ENCODE results near the gene FIGN.

The FIGN gene, protein sequence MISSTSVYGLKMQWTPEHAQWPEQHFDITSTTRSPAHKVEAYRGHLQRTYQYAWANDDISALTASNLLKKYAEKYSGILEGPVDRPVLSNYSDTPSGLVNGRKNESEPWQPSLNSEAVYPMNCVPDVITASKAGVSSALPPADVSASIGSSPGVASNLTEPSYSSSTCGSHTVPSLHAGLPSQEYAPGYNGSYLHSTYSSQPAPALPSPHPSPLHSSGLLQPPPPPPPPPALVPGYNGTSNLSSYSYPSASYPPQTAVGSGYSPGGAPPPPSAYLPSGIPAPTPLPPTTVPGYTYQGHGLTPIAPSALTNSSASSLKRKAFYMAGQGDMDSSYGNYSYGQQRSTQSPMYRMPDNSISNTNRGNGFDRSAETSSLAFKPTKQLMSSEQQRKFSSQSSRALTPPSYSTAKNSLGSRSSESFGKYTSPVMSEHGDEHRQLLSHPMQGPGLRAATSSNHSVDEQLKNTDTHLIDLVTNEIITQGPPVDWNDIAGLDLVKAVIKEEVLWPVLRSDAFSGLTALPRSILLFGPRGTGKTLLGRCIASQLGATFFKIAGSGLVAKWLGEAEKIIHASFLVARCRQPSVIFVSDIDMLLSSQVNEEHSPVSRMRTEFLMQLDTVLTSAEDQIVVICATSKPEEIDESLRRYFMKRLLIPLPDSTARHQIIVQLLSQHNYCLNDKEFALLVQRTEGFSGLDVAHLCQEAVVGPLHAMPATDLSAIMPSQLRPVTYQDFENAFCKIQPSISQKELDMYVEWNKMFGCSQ

DNA sequence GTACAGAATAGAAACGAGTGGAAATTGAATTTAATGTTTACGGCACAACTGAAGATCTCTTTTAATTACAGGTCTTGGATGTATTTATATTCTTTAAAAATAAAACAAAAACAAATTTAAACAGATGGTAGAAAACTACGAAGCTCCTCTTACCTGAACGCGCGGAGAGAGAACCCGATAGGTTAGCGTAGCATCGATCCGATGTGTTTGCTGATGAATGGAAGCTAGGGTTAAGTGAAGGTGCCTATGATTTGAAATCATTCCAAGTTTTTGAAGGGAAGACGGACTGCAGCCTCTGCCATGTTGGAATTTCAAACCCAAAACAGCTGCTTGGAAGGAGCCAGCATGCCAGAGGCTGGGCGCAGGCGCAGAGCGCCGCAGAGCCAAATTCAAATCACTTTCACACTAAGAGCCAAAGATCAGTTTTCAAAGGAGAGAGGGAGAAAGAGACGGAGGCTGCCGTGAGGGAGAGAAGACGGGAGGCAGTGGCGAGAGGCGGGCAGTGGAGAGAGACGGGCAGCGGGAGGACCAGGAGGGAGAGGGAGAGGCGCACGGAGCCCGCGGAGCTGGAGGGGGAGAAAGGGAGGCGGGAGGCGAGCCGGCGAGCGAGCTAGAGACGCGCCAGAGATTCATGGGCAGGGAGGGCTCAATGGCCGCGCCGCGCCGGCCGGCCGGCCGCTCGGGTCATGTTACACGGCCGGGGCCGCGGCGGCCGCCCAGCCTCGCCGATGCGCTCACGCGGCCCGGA, at the start of gene FIGN:
Gene FIGN (minus strand): TSS at position 324 of the 748 bp plus-strand sequence. CDS start 1,081 bp downstream, outside the sequence.
- DNase-seq, result peak; percentile 87

DNA sequence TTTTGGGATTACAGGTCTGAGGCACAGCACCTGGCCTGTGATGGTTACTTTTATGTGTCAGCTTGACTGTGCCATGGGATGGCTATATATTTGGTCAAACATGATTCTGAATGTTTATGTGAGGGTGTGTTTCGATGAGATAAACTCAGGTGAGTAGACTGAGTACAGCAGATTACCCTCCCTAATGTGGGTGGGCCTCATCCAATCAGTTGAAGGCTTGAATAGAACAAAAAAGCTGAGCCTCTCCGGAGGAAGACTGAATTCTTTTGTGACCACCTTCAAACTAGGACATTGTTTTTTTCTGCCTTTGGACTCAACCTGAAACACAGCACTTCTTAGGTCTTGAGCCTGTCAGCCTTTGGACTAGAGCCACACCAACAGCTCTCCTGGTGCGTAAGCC, 49.4 kb upstream of the FIGN start:
- no peak for DNase-seq

DNA sequence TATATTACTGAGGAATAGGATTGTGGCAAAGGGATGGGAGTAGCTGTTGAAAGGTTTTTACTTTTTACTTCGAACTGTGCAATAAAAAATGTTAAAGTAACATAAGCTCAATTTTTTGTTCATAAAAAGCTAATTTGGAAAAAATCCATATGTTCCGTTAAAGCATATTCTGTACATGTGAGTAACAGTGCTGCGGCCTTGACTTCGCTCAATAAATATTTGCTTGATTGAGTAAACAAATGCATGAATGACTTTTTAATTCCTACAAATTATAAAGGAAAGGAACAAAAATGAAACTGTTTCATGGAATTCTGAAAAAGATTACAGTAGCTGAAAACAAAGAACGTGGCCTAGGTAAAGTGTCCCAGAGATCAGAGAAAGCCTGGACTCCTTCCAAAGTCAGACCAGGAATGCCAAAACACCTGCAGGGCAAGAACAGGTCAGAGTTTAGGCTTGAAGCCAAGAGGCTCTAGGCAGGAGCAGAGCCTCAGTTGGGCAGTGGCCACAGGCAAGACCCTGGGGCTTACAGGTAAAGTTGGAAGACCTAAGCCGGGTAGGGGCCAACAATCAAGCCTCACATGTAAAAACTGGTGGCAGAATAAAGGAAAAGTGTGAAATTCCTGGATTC, 44.3 kb upstream of the FIGN start:
- no peak for DNase-seq

GRCh38 chr2:163778045-163778781, 42.4 kb upstream of the FIGN start:
- DNase-seq, result no peak

DNA sequence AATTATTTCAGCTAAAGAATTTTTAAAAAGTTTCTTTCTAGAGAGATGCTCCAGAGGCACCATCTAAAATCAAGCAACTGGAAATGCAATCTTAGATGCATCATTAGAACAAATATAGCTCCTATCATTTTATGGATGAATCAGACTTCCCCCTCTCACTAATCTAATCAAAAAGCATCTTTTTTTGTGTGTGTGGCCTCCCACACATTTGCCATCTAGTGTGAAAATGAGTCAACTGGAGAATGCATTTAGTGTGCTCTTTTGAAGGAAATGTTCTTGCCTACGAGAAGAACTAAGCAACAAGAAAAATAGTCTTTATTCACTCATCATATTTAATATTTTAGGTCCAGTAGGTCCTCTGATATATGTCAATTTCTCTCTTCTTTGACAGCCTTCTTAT, 39.5 kb upstream of the FIGN start:
- no peak for DNase-seq

DNA sequence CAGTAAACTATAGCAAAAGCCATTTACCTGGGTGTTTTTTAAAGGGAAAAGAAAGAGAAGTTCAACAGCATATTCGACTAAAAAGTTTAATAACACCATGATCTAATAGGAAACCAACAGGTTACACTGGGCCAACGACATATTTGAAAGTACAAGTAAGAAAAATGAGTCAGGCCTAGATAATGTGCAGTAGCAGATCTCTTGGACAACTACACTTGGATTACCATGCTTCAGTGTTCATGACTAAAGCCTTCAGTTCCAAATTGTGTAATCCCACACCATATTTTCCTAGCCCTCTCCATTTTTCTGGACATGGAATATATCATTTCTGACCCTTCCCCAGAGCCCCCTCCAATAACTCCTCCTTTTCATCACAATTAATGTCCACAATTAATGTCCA, 39.1 kb upstream of the FIGN start:
- no peak for DNase-seq

- DNase-seq, result no peak
Observed at GRCh38 chr2:163773276-163773675, 37.5 kb upstream of the FIGN start.

- DNase-seq, result no peak
Observed at GRCh38 chr2:163771596-163771995, 35.8 kb upstream of the FIGN start.

DNA sequence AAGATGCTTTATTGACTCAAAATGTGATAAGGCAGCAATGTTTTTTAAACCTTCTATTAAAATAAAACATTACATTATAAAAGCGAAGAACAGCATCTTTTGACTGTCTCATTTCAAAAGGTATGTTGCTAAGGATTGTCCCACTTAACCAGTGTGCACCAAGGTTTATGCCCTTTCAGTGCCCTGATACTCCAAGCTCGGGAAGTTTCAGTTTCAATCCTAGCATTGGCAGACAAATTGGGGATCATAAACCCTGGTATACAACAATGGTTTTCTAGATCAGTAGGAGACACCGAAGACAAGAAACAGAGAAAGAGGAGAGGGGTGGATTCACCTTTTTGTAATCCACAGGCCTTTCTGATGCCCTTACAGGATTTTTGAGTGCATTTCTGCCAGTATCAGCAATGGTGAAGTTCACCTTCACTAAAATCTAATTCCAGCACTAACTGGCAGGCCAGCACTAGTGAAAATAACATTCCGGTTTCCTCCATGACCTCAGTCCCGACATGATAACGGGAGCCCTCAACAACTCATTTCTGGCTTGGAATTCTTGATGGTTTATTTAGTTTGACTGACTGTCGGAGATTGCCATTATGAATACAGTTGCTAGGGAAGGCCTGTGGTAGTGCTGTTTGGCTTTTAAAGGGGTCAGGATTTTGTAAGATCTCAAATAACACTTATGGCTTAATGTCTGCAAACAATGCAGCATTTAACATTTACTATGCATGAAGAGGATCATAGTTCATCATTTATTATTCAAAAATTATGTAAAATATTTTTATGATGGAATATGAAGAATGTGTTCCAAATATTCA, 33.3 kb upstream of the FIGN start:
- no peak for DNase-seq

GRCh38 chr2:163767097-163767496, 31.3 kb upstream of the FIGN start:
- DNase-seq, result no peak

GRCh38 chr2:163764566-163764965, 28.8 kb upstream of the FIGN start:
- no peak for DNase-seq

GRCh38 chr2:163759013-163759412, 23.2 kb upstream of the FIGN start:
- no peak for DNase-seq

DNA sequence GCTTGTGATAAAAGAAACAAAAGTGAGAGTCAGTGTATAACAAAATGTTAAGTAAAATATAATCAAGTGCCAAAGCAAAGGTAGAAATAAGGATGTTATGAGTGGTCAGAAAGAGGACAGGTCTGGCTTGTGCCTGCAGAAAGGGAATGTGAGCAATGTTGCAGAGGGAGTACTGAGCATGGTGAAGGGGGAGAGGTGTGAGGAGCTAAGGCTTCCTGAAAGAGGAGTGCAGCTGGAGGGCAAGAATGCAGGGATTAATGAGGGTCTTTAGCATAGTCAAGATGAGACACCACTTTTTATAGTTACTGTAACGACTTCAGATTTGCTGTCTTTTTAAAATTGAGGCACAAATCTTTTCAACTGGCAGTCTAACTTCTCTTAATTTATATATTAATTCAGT, 22.0 kb upstream of the FIGN start:
- no peak for DNase-seq

DNA sequence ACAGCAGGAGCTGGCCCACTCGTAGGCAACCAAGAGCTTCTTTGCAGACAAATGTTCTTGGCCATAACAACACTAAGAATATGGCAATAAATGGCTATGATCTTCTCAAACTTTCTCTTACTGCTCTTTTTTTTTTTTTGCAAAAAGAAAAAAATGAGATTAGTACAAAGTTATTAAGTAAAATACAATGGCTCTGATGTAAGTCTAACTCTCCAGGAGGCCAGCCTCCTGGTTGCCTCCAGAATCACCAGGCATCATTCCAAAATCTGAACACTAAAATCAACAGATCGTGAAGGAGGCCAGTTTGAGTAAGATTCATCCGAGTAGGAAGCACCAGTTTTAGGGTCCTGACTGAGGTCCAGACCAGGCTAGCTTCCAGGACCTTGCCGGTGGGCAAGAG, 20.8 kb upstream of the FIGN start:
- no peak for DNase-seq

- DNase-seq, result no peak
Observed at GRCh38 chr2:163755366-163755765, 19.6 kb upstream of the FIGN start.

- DNase-seq, result no peak
Observed at GRCh38 chr2:163753726-163754125, 17.9 kb upstream of the FIGN start.

DNA sequence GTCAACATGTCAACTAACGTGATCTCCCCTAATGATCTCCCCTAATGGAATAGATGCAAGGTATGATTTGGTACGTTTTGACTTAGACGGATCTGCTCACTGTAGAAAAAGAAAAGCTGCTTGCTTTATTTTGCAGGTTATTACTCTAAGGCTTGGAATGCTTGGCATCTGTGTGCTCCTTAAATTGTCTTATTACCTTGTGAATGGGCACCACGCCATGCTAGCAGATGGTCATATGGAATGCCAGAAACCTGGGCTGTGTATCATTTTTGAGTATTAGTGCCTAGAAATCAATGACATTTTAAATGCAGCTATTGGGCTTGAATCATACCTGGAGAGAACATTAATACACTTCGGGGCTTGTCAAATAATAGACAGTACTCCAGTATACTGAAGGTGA, 16.5 kb upstream of the FIGN start:
- DNase-seq, result no peak

DNA sequence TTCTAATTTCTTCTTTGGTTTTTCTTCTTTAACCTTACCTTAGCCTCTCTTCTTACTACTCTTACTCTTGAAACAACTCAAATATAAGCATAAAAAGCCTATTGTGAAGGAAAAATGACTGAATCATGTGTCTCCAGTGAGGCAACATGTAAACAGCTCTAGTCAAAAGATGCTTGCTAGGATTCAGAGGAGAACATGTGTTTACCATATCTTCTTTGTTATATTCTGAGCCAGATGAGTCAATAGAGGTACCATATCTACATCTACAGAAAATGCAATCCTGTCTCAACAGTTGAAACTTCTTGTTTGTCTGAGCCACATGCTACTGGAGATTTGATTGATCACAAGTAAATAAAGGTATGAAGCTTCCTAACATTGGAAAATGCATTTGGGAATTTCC, 15.9 kb upstream of the FIGN start:
- no peak for DNase-seq

GRCh38 chr2:163748420-163748819, 12.6 kb upstream of the FIGN start:
- DNase-seq, result no peak

DNA sequence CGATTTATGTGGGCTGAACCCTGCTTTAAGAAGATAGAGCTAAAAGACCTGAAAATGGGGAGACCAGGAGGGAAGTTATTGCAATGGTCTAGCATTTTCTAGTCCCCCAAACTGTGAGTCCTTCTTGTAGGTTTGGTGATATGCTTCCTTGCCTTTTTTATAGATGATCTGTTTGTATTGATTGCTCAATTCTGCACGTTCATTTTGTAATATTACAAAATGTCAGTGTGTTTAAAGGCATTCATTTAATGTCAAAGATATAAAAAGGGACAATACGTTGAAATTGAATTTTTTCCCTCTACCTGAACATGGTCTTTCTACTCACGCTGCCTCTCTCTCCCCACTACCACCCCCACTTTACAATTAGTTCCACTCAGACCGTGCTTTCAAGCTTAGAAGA, 5.6 kb upstream of the FIGN start:
- no peak for DNase-seq

- DNase-seq, result no peak
Observed at GRCh38 chr2:163737563-163737962, 1.8 kb upstream of the FIGN start.

- no peak for DNase-seq
Observed at GRCh38 chr2:163737190-163737439, 1.3 kb upstream of the FIGN start.

All from midbrain (tissue), 1 donor.